ENCODE measurements around the gene SKAP1. TPM values are rescaled to one million over a fixed set of nuclear protein-coding genes. Genes with fewer than 3 reads are reported as not detected.

The SKAP1 gene
- total RNA-seq, 6 experiments from 2014 or later = 4.5 to 51.0 (median 17.5) TPM

GRCh38 chr17:48468299-48468698 is 38.3 kb upstream of the SKAP1 start:
- 73% methylated on average over 4 of the region's 4 CpGs for WGBS (ENCODE audit: insufficient coverage, low coverage, low lambda C conversion rate, missing lambda C conversion rate)
- H3K4me1 ChIP-seq = no peaks in the 10 kb centered on the region
- H3K36me3 ChIP-seq = no peaks in the 10 kb centered on the region
- no peaks in the 10 kb centered on the region for H3K9me3 ChIP-seq
- H3K27me3 ChIP-seq = no peaks in the 10 kb centered on the region
- no peak overlapping the region for H3K4me3 ChIP-seq
- TF ChIP-seq CTCF (IDR thresholded peaks at IDR 0.05) = no peak
- TF ChIP-seq POLR2A (IDR thresholded peaks at IDR 0.05) = no peak
- no peak overlapping the region for H3K27ac ChIP-seq
- ATAC-seq = no peak
- DNase-seq = no peak
- intact Hi-C loops (cut with DNase I) = no loop called here

GRCh38 chr17:48465884-48466283 is 35.9 kb upstream of the SKAP1 start:
- 57% methylated on average over 1 of the region's 2 CpGs for WGBS (ENCODE audit: insufficient coverage, low coverage, low lambda C conversion rate, missing lambda C conversion rate)
- Histone ChIP-seq H3K27ac (no peak overlapping the region), H3K4me1 (no peaks in the 10 kb centered on the region), H3K36me3 (no peaks in the 10 kb centered on the region), H3K9me3 (no peaks in the 10 kb centered on the region), H3K4me3 (no peak overlapping the region), H3K27me3 (no peaks in the 10 kb centered on the region)
- DNase-seq = no peak
- TF ChIP-seq CTCF (IDR thresholded peaks at IDR 0.05) = no peak
- no peak for ATAC-seq
- intact Hi-C loops (cut with DNase I) = no loop called here

- H3K27ac ChIP-seq = no peak overlapping the region
- no peak overlapping the region for H3K4me3 ChIP-seq
- TF ChIP-seq CTCF (IDR thresholded peaks at IDR 0.05) = no peak
- no peak for TF ChIP-seq POLR2A (IDR thresholded peaks at IDR 0.05)
- 42% methylated on average over 4 of the region's 4 CpGs for WGBS (ENCODE audit: insufficient coverage, low coverage, low lambda C conversion rate, missing lambda C conversion rate)
- no peaks in the 10 kb centered on the region for H3K4me1 ChIP-seq
- no peaks in the 10 kb centered on the region for H3K9me3 ChIP-seq
- ATAC-seq (no peak), DNase-seq (no peak)
- intact Hi-C loops (cut with DNase I) = no loop called here
- H3K27me3 ChIP-seq = no peaks in the 10 kb centered on the region
- no peaks in the 10 kb centered on the region for H3K36me3 ChIP-seq
Observed at GRCh38 chr17:48463526-48463925, 33.5 kb upstream of the SKAP1 start.

GRCh38 chr17:48462946-48463345 is 32.9 kb upstream of the SKAP1 start:
- Histone ChIP-seq H3K27ac (no peak overlapping the region), H3K4me1 (no peaks in the 10 kb centered on the region), H3K36me3 (no peaks in the 10 kb centered on the region), H3K9me3 (no peaks in the 10 kb centered on the region), H3K27me3 (no peaks in the 10 kb centered on the region), H3K4me3 (no peak overlapping the region)
- 46% methylated on average over 2 of the region's 2 CpGs for WGBS (ENCODE audit: insufficient coverage, low coverage, low lambda C conversion rate, missing lambda C conversion rate)
- DNase-seq (no peak), ATAC-seq (no peak)
- TF ChIP-seq CTCF (IDR thresholded peaks at IDR 0.05) (no peak), POLR2A (IDR thresholded peaks at IDR 0.05) (no peak)
- intact Hi-C loops (cut with DNase I) = no loop called here

GRCh38 chr17:48460052-48460451 is 30.0 kb upstream of the SKAP1 start:
- no peak overlapping the region for H3K4me3 ChIP-seq
- no peaks in the 10 kb centered on the region for H3K4me1 ChIP-seq
- whole genome bisulfite sequencing (ENCODE audit: insufficient coverage, low coverage, low lambda C conversion rate, missing lambda C conversion rate) = 55% methylated on average over 3 of the region's 3 CpGs
- no peak overlapping the region for H3K27ac ChIP-seq
- intact Hi-C loops (cut with DNase I) = no loop called here
- no peak for ATAC-seq
- no peaks in the 10 kb centered on the region for H3K9me3 ChIP-seq
- DNase-seq = no peak
- TF ChIP-seq POLR2A (IDR thresholded peaks at IDR 0.05) (no peak), CTCF (IDR thresholded peaks at IDR 0.05) (no peak)
- no peaks in the 10 kb centered on the region for H3K36me3 ChIP-seq
- H3K27me3 ChIP-seq = no peaks in the 10 kb centered on the region
